Epithelial cell of prostate (primary cell): Measurements from ENCODE around the gene DHTKD1.
"Not testable (repeated sequence)": the region's sequence is repeated elsewhere in the genome, so short reads cannot be mapped to it uniquely, and the experiment has no call there.

Experiments used
- DNase-seq: peaks from one replicate; pipeline ENCODE4 v3.0.0-alpha.2; 2011; ENCODE audit warnings: low read depth, low spot score
- H3K27ac ChIP-seq: fragments of 450-650 bp; 2 replicates; pipeline ENCODE4 v1.5.1; 2017; ENCODE audit warnings: mild to moderate bottlenecking

DHTKD1 gene

GRCh38 chr10:12130237-12130872 is 61.6 kb downstream of the DHTKD1 start:
- DNase-seq = no peak
- H3K27ac ChIP-seq = peak overlapping the region; percentile 76

- H3K27ac ChIP-seq = no peak overlapping the region
Observed at GRCh38 chr10:12135631-12136030, 66.9 kb downstream of the DHTKD1 start.

GRCh38 chr10:12140038-12140437 is 71.3 kb downstream of the DHTKD1 start:
- no peak for DNase-seq

More at GRCh38 chr10:12135631-12136030, 66.9 kb downstream of the DHTKD1 start:
- no peak for DNase-seq

GRCh38 chr10:12144538-12144937 is 75.8 kb downstream of the DHTKD1 start:
- H3K27ac ChIP-seq = no peak overlapping the region
- no peak for DNase-seq

More at GRCh38 chr10:12140038-12140437, 71.3 kb downstream of the DHTKD1 start:
- H3K27ac ChIP-seq = no peak overlapping the region

GRCh38 chr10:12150163-12150562 is 81.4 kb downstream of the DHTKD1 start:
- no peak for DNase-seq
- H3K27ac ChIP-seq = no peak overlapping the region

GRCh38 chr10:12154516-12154915 is 85.8 kb downstream of the DHTKD1 start:
- DNase-seq = no peak
- no peak overlapping the region for H3K27ac ChIP-seq

- DNase-seq = no peak
Observed at GRCh38 chr10:12156367-12157123, 87.8 kb downstream of the DHTKD1 start.

GRCh38 chr10:12158111-12158510 is 89.4 kb downstream of the DHTKD1 start:
- no peak overlapping the region for H3K27ac ChIP-seq
- DNase-seq = no peak

More at GRCh38 chr10:12156367-12157123, 87.8 kb downstream of the DHTKD1 start:
- H3K27ac ChIP-seq = no peak overlapping the region

GRCh38 chr10:12160664-12161063 is 91.9 kb downstream of the DHTKD1 start:
- H3K27ac ChIP-seq = no peak overlapping the region
- DNase-seq = no peak

- no peak for DNase-seq
- H3K27ac ChIP-seq = no peak overlapping the region
Observed at GRCh38 chr10:12162927-12163326, 94.2 kb downstream of the DHTKD1 start.

GRCh38 chr10:12164085-12164484 is 95.3 kb downstream of the DHTKD1 start:
- H3K27ac ChIP-seq = no peak overlapping the region
- DNase-seq = no peak

- no peak overlapping the region for H3K27ac ChIP-seq
Observed at GRCh38 chr10:12165036-12165435, 96.3 kb downstream of the DHTKD1 start.

GRCh38 chr10:12165999-12166775 is 97.4 kb downstream of the DHTKD1 start:
- DNase-seq = no peak
- H3K27ac ChIP-seq = no peak overlapping the region

More at GRCh38 chr10:12165036-12165435, 96.3 kb downstream of the DHTKD1 start:
- DNase-seq = no peak

GRCh38 chr10:12171512-12171911 is 102.8 kb downstream of the DHTKD1 start:
- DNase-seq, H3K27ac ChIP-seq: not testable (repeated sequence)
